Naive thymus-derived CD4-positive, alpha-beta T cell (primary cell): ENCODE results near the gene FXYD4. TPM values are rescaled to one million over a fixed set of nuclear protein-coding genes. Genes with fewer than 3 reads are reported as not detected.

Source experiments
- ATAC-seq: fragments of 150-1000 bp; cut with Tn5 transposase; 2 replicates; pipeline ENCODE4 v1.10.0; 2021; ENCODE audit warnings: mild to moderate bottlenecking, moderate library complexity
- CTCF ChIA-PET: fragments of 350-600 bp; sonication (Branson Sonifier 250); formaldehyde crosslinking; loops from one replicate; lab custom pipeline; 2021; ENCODE audit warnings: antibody characterized with exemption; lab: Charles Lee
- POLR2A ChIA-PET: fragments of 350-600 bp; sonication (Branson Sonifier 250); formaldehyde crosslinking; loops from one replicate; lab custom pipeline; 2021; ENCODE audit warnings: antibody characterized with exemption, inconsistent platforms; lab: Charles Lee
- DNase-seq, 9 donors: peaks; one replicate each; pipeline versions ENCODE4 v3.0.0 to v3.0.0-alpha.2; 2020 to 2022; ENCODE audit warnings: mixed read lengths in 1 of 9
- H3K27ac ChIP-seq: one replicate; pipeline ENCODE4 v1.7.0; 2013; ENCODE audit warnings: mild to moderate bottlenecking, low read depth, low read length, moderate library complexity
- H3K27me3 ChIP-seq, 2 donors: one replicate each; pipeline ENCODE4 v1.7.0; 2013; ENCODE audit warnings: low read length in 2 of 2, mild to moderate bottlenecking in 2 of 2, moderate library complexity in 2 of 2; ENCODE audit not compliant: control insufficient read depth in 2 of 2, insufficient read depth in 2 of 2
- H3K36me3 ChIP-seq, 3 experiments: 1 replicate in 2 of 3; 2 replicates in 1 of 3; pipeline ENCODE4 v1.7.0; 2013; ENCODE audit warnings: low read length in 3 of 3, mild to moderate bottlenecking in 3 of 3, moderate library complexity in 1 of 3; ENCODE audit not compliant: insufficient read depth in 3 of 3, control insufficient read depth in 2 of 3
- H3K4me1 ChIP-seq, 2 donors: one replicate each; pipeline ENCODE4 v1.7.0; 2013; ENCODE audit warnings: low read length in 2 of 2, mild to moderate bottlenecking in 2 of 2, moderate library complexity in 1 of 2; ENCODE audit not compliant: control insufficient read depth in 2 of 2, insufficient read depth in 2 of 2
- H3K4me3 ChIP-seq: 2 replicates; pipeline ENCODE4 v1.7.0; 2013; ENCODE audit warnings: mild to moderate bottlenecking, low read length
- H3K9me3 ChIP-seq, 3 experiments: 1 replicate in 2 of 3; 2 replicates in 1 of 3; pipeline ENCODE4 v1.7.0; 2013; ENCODE audit warnings: low read length in 3 of 3; ENCODE audit not compliant: control insufficient read depth in 2 of 3
- H3K27ac Mint-ChIP-seq, 9 donors: one replicate each; pipeline ENCODE4 v1.8.0; 2020 to 2022; ENCODE audit warnings: mixed read lengths in 9 of 9, mild to moderate bottlenecking in 8 of 9, moderate library complexity in 5 of 9, inconsistent platforms in 2 of 9
- H3K27me3 Mint-ChIP-seq, 5 donors: one replicate each; pipeline ENCODE4 v1.8.0; 2021 to 2022; ENCODE audit warnings: mixed read lengths in 5 of 5, mild to moderate bottlenecking in 1 of 5
- H3K36me3 Mint-ChIP-seq, 5 donors: one replicate each; pipeline ENCODE4 v1.8.0; 2020 to 2022; ENCODE audit warnings: mixed read lengths in 5 of 5, mild to moderate bottlenecking in 3 of 5, inconsistent platforms in 1 of 5
- H3K4me1 Mint-ChIP-seq, 7 donors: one replicate each; pipeline ENCODE4 v1.8.0; 2020 to 2022; ENCODE audit warnings: mixed read lengths in 7 of 7, mild to moderate bottlenecking in 3 of 7, inconsistent platforms in 1 of 7
- H3K4me3 Mint-ChIP-seq, 10 donors: one replicate each; pipeline ENCODE4 v1.8.0; 2020 to 2022; ENCODE audit warnings: mild to moderate bottlenecking in 10 of 10, mixed read lengths in 10 of 10, moderate library complexity in 6 of 10, inconsistent platforms in 2 of 10
- H3K9me3 Mint-ChIP-seq, 11 donors: one replicate each; pipeline ENCODE4 v1.8.0; 2020 to 2022; ENCODE audit warnings: mixed read lengths in 11 of 11, mild to moderate bottlenecking in 4 of 11, inconsistent platforms in 1 of 11, moderate library complexity in 1 of 11
- intact Hi-C, 2 donors: fragments of 100-400 bp; cut with micrococcal nuclease; formaldehyde crosslinking; loops; one replicate each; pipeline ENCODE4 v1.15.1; 2023
- polyA plus RNA-seq, 2 donors: library from polyadenylated mRNA; unstranded; fragments of 300-500 nt; fragmentation: Illumina TruSeq; gene quantifications; one replicate each; pipeline ENCODE4 v1.2.3, GENCODE V29; 2021
- total RNA-seq, 6 experiments: library from RNA in 5 of 6; stranded (reverse) in 5 of 6; gene quantifications; 1 replicate in 5 of 6; 2 replicates in 1 of 6; pipeline ENCODE4 v1.2.3 and lab custom pipeline; 2021 to 2026

FXYD4 gene
- total and polyA plus RNA-seq, 7 experiments from 2014 or later: not detected

GRCh38 chr10:43386981-43387677 is 15.7 kb downstream of the FXYD4 start:
- Histone ChIP-seq H3K4me3 (no peak overlapping the region), H3K27ac (peak overlapping the region; percentile 52), H3K27me3 (no peaks in the 10 kb centered on the region), H3K9me3 (no peaks in the 10 kb centered on the region), H3K36me3 (peaks cover 30 to 60% (median 32%) of the 10 kb centered on the region in 3 experiments), H3K4me1 (peaks cover 24 to 32% of the 10 kb centered on the region in 2 donors)
- peak overlapping the region in 7 of 9 donors; percentile 3 to 77 (median 58) for H3K27ac Mint-ChIP-seq
- CTCF ChIA-PET: interaction anchor here (0.7 to 1.2 kb wide), 2 partner anchors 40 to 77 kb away, joined by 3 to 6 read pairs; no protein-coding TSS in a partner anchor
- intact Hi-C loops: no loop called here
- ATAC-seq (no peak), DNase-seq (no peak)
- peaks cover 22 to 57% (median 56%) of the 10 kb centered on the region in 7 donors for H3K4me1 Mint-ChIP-seq
- H3K4me3 Mint-ChIP-seq: peak overlapping the region in 1 of 10 donors; percentile 5
- POLR2A ChIA-PET: interaction anchor here (0.7 kb wide), 1 partner anchor 77 kb away, joined by 3 read pairs; no protein-coding TSS in a partner anchor
- H3K9me3 Mint-ChIP-seq: no peaks in the 10 kb centered on the region
- no peaks in the 10 kb centered on the region for H3K27me3 Mint-ChIP-seq
- peaks cover 12 to 33% (median 14%) of the 10 kb centered on the region in 5 donors for H3K36me3 Mint-ChIP-seq

- H3K4me1 Mint-ChIP-seq: peaks cover 27 to 63% (median 60%) of the 10 kb centered on the region in 7 donors
- intact Hi-C loops: no loop called here
- DNase-seq (no peak), ATAC-seq (no peak)
- ChIA-PET POLR2A (interaction anchor here (0.6 kb wide), 1 partner anchor 557 kb away, joined by 3 read pairs; no protein-coding TSS in a partner anchor), CTCF (interaction anchor here (0.7 to 1.2 kb wide), 3 partner anchors 39 to 76 kb away, joined by 3 to 6 read pairs (median 5); no protein-coding TSS in a partner anchor)
- Histone ChIP-seq H3K9me3 (no peaks in the 10 kb centered on the region), H3K27ac (peak overlapping the region; percentile 52), H3K4me3 (no peak overlapping the region), H3K4me1 (peaks cover 24 to 32% of the 10 kb centered on the region in 2 donors), H3K36me3 (peaks cover 30 to 64% (median 35%) of the 10 kb centered on the region in 3 experiments), H3K27me3 (no peaks in the 10 kb centered on the region)
- peak overlapping the region in 8 of 9 donors; percentile 3 to 65 (median 34) for H3K27ac Mint-ChIP-seq
- H3K9me3 Mint-ChIP-seq: no peaks in the 10 kb centered on the region
- peaks cover 14 to 38% (median 16%) of the 10 kb centered on the region in 5 donors for H3K36me3 Mint-ChIP-seq
- no peaks in the 10 kb centered on the region for H3K27me3 Mint-ChIP-seq
- H3K4me3 Mint-ChIP-seq: no peak overlapping the region
Observed at GRCh38 chr10:43387678-43388032, 16.2 kb downstream of the FXYD4 start.

GRCh38 chr10:43389867-43390266 is 18.4 kb downstream of the FXYD4 start:
- ChIA-PET POLR2A (interaction anchor here (0.8 to 1.6 kb wide), 4 partner anchors 20 to 62 kb away, joined by 3 to 5 read pairs (median 4); no protein-coding TSS in a partner anchor), CTCF (interaction anchor here (0.8 to 1.5 kb wide), 2 partner anchors 10 to 70 kb away, joined by 3 to 4 read pairs; no protein-coding TSS in a partner anchor)
- Mint-ChIP-seq H3K4me3 (no peak overlapping the region), H3K36me3 (peaks cover 18 to 52% (median 30%) of the 10 kb centered on the region in 5 donors), H3K27me3 (no peaks in the 10 kb centered on the region), H3K4me1 (peaks cover 38 to 82% (median 74%) of the 10 kb centered on the region in 7 donors), H3K9me3 (no peaks in the 10 kb centered on the region), H3K27ac (peak overlapping the region; percentile 44 to 86 (median 63))
- Histone ChIP-seq H3K4me3 (no peak overlapping the region), H3K27me3 (no peaks in the 10 kb centered on the region), H3K36me3 (peaks cover 38 to 85% (median 43%) of the 10 kb centered on the region in 3 experiments), H3K9me3 (no peaks in the 10 kb centered on the region), H3K27ac (peak overlapping the region; percentile 55), H3K4me1 (peaks cover 24 to 42% of the 10 kb centered on the region in 2 donors)
- ATAC-seq (no peak), DNase-seq (no peak)
- intact Hi-C loops: loop anchor here (1.0 to 2.0 kb wide), 2 partner anchors 72 to 73 kb away; no protein-coding TSS in a partner anchor

GRCh38 chr10:43390333-43390732 is 18.9 kb downstream of the FXYD4 start:
- Histone ChIP-seq H3K36me3 (peaks cover 38 to 89% (median 43%) of the 10 kb centered on the region in 3 experiments), H3K4me1 (peaks cover 24 to 47% of the 10 kb centered on the region in 2 donors), H3K27me3 (no peaks in the 10 kb centered on the region), H3K4me3 (no peak overlapping the region), H3K9me3 (no peaks in the 10 kb centered on the region), H3K27ac (peak overlapping the region; percentile 55)
- no peaks in the 10 kb centered on the region for H3K27me3 Mint-ChIP-seq
- DNase-seq (no peak), ATAC-seq (no peak)
- intact Hi-C loops: loop anchor here (1.0 to 2.0 kb wide), 2 partner anchors 72 kb away; no protein-coding TSS in a partner anchor
- no peaks in the 10 kb centered on the region for H3K9me3 Mint-ChIP-seq
- ChIA-PET POLR2A (interaction anchor here (0.8 to 1.6 kb wide), 4 partner anchors 15 to 62 kb away, joined by 3 to 5 read pairs (median 4); no protein-coding TSS in a partner anchor), CTCF (interaction anchor here (0.8 to 1.6 kb wide), 5 partner anchors 10 to 72 kb away, joined by 3 to 4 read pairs (median 4); no protein-coding TSS in a partner anchor)
- peaks cover 18 to 57% (median 34%) of the 10 kb centered on the region in 5 donors for H3K36me3 Mint-ChIP-seq
- peaks cover 42 to 86% (median 76%) of the 10 kb centered on the region in 7 donors for H3K4me1 Mint-ChIP-seq
- peak overlapping the region in 1 of 10 donors; percentile 8 for H3K4me3 Mint-ChIP-seq
- peak overlapping the region in 8 of 9 donors; percentile 34 to 86 (median 69) for H3K27ac Mint-ChIP-seq

GRCh38 chr10:43390759-43391158 is 19.3 kb downstream of the FXYD4 start:
- Mint-ChIP-seq H3K27me3 (no peaks in the 10 kb centered on the region), H3K9me3 (no peaks in the 10 kb centered on the region), H3K36me3 (peaks cover 18 to 61% (median 38%) of the 10 kb centered on the region in 5 donors), H3K4me3 (peak overlapping the region in 1 of 10 donors; percentile 8), H3K27ac (peak overlapping the region in 8 of 9 donors; percentile 34 to 86 (median 69)), H3K4me1 (peaks cover 46 to 87% (median 78%) of the 10 kb centered on the region in 7 donors)
- POLR2A ChIA-PET: interaction anchor here (0.8 to 1.6 kb wide), 5 partner anchors 10 to 61 kb away, joined by 3 to 5 read pairs (median 4); no protein-coding TSS in a partner anchor
- intact Hi-C loops: loop anchor here (1.0 to 2.0 kb wide), 2 partner anchors 72 kb away; no protein-coding TSS in a partner anchor
- CTCF ChIA-PET: interaction anchor here (0.8 to 1.6 kb wide), 5 partner anchors 11 to 72 kb away, joined by 3 to 4 read pairs (median 4); no protein-coding TSS in a partner anchor
- Histone ChIP-seq H3K9me3 (no peaks in the 10 kb centered on the region), H3K4me3 (no peak overlapping the region), H3K36me3 (peaks cover 38 to 93% (median 40%) of the 10 kb centered on the region in 3 experiments), H3K4me1 (peaks cover 29 to 51% of the 10 kb centered on the region in 2 donors), H3K27ac (peak overlapping the region; percentile 55), H3K27me3 (no peaks in the 10 kb centered on the region)
- DNase-seq (peak in 5 of 9 donors; percentile 17 to 36 (median 23)), ATAC-seq (peak; percentile 67)

GRCh38 chr10:43391496-43391895 is 20.1 kb downstream of the FXYD4 start:
- H3K27ac ChIP-seq: peak overlapping the region; percentile 46
- no peak for ATAC-seq
- H3K4me1 Mint-ChIP-seq: peaks cover 50 to 92% (median 82%) of the 10 kb centered on the region in 7 donors
- H3K27me3 Mint-ChIP-seq: no peaks in the 10 kb centered on the region
- no peaks in the 10 kb centered on the region for H3K27me3 ChIP-seq
- peaks cover 37 to 88% (median 39%) of the 10 kb centered on the region in 3 experiments for H3K36me3 ChIP-seq
- POLR2A ChIA-PET: interaction anchor here (0.6 to 1.6 kb wide), 4 partner anchors 9 to 750 kb away, joined by 3 to 5 read pairs (median 4); no protein-coding TSS in a partner anchor
- peaks cover 0 to 2% (median 0%) of the 10 kb centered on the region in 11 donors for H3K9me3 Mint-ChIP-seq
- DNase-seq: no peak
- CTCF ChIA-PET: interaction anchor here (1.3 to 1.6 kb wide), 3 partner anchors 16 to 71 kb away, joined by 3 to 4 read pairs (median 4); no protein-coding TSS in a partner anchor
- no peaks in the 10 kb centered on the region for H3K9me3 ChIP-seq
- H3K36me3 Mint-ChIP-seq: peaks cover 18 to 67% (median 39%) of the 10 kb centered on the region in 5 donors
- no peak overlapping the region for H3K4me3 Mint-ChIP-seq
- H3K4me1 ChIP-seq: peaks cover 35 to 52% of the 10 kb centered on the region in 2 donors
- intact Hi-C loops: loop anchor here in 1 of 2 donors (2.0 kb wide), 1 partner anchor 71 kb away; no protein-coding TSS in a partner anchor
- H3K27ac Mint-ChIP-seq: peak overlapping the region in 7 of 9 donors; percentile 36 to 97 (median 77)
- no peak overlapping the region for H3K4me3 ChIP-seq
